Spleen (tissue), 11 donors: Measurements from ENCODE around the gene MIER3. TPM values are rescaled to one million over a fixed set of nuclear protein-coding genes. Genes with fewer than 3 reads are reported as not detected.

Source experiments
- DNase-seq: peaks from one replicate; pipeline ENCODE4 v3.0.0-alpha.2; 2020
- H3K27ac ChIP-seq, 8 donors: fragments of 200-600 bp; sonication (generic) in 7 of 8; 1 replicate in 4 of 8; 2 replicates in 4 of 8; pipeline versions ENCODE4 v1.5.0 to v1.8.0; 2016 to 2021; ENCODE audit warnings: inconsistent platforms in 4 of 8, mild to moderate bottlenecking in 4 of 8, moderate library complexity in 1 of 8
- H3K27me3 ChIP-seq, 7 donors: fragments of 200-600 bp; sonication (generic) in 6 of 7; replicated peaks in 1 of 7; 1 replicate in 4 of 7; 2 replicates in 3 of 7; pipeline versions ENCODE4 v1.5.0 to v1.8.0; 2016 to 2021; ENCODE audit warnings: inconsistent platforms in 3 of 7, mild to moderate bottlenecking in 1 of 7
- H3K36me3 ChIP-seq, 6 donors: fragments of 200-600 bp; sonication (generic) in 5 of 6; 1 replicate in 4 of 6; 2 replicates in 2 of 6; pipeline versions ENCODE4 v1.5.0 to v1.8.0; 2016 to 2021; ENCODE audit warnings: inconsistent platforms in 2 of 6
- H3K4me1 ChIP-seq, 6 donors: fragments of 200-600 bp; sonication (generic) in 5 of 6; 1 replicate in 3 of 6; 2 replicates in 3 of 6; pipeline versions ENCODE4 v1.5.0 to v1.8.0; 2016 to 2021; ENCODE audit warnings: inconsistent platforms in 3 of 6
- H3K4me3 ChIP-seq, 8 donors: fragments of 200-600 bp; sonication (generic) in 7 of 8; 1 replicate in 4 of 8; 2 replicates in 4 of 8; pipeline versions ENCODE4 v1.5.0 to v1.8.0; 2016 to 2021; ENCODE audit warnings: inconsistent platforms in 4 of 8, mild to moderate bottlenecking in 4 of 8, moderate library complexity in 2 of 8
- H3K9me3 ChIP-seq, 8 donors: fragments of 200-600 bp; sonication (generic) in 7 of 8; 1 replicate in 4 of 8; 2 replicates in 4 of 8; pipeline versions ENCODE4 v1.5.0 to v1.8.0; 2016 to 2021; ENCODE audit warnings: inconsistent platforms in 4 of 8
- POLR2A ChIP-seq, 3 donors: fragments of 450-650 bp; IDR thresholded peaks; one replicate each; pipeline ENCODE4 v1.5.1; 2017; ENCODE audit warnings: antibody characterized with exemption in 3 of 3, mild to moderate bottlenecking in 1 of 3
- POLR2AphosphoS5 ChIP-seq, 3 donors: sonication (generic); formaldehyde crosslinking; IDR thresholded peaks; one replicate each; pipeline ENCODE4 v1.5.1; 2017; ENCODE audit warnings: antibody characterized with exemption in 3 of 3
- WGBS, 5 donors: extraction: QIAGEN DNeasy Blood & Tissue Kit in 3 of 5; methylation state at CpG; one replicate each; pipeline versions ENCODE4 v1.1.5 to v1.1.7; 2013 to 2018; 5-methylcytosine and 5-hydroxymethylcytosine counted together
- intact Hi-C: fragments of 100-400 bp; cut with DNase I; formaldehyde crosslinking; loops from one replicate; pipeline ENCODE4 v1.15.0; 2023; ENCODE audit warnings: low total_unique reads
- polyA plus RNA-seq, 3 donors: library from polyadenylated mRNA; stranded (reverse); fragments of 200-250 nt; gene quantifications; one replicate each; pipeline ENCODE4 v1.2.1, GENCODE V29; 2013
- total RNA-seq, 7 donors: library from RNA; depleted of rRNA in 3 of 7; stranded (reverse); fragments of >200 nt in 3 of 7; fragmentation: NEBNext Ultra II Directional in 4 of 7; extraction: Animal tissue kit (Norgen Biotek cat#: 25700) in 4 of 7; gene quantifications; one replicate each; pipeline versions ENCODE4 v1.1.0 to v1.2.1, GENCODE V29; 2016 to 2021
- TF ChIP-seq, protein P1 (sequence below), 11 experiments: fragments of 200-600 bp in 7 of 11; fragments of 450-650 bp in 4 of 11; sonication (generic) in 4 of 11; IDR thresholded peaks in 8 of 11; conservative IDR thresholded peaks in 3 of 11; 1 replicate in 7 of 11; 2 replicates in 4 of 11; pipeline versions ENCODE4 v1.4.0 to v1.8.0; 2016 to 2021; ENCODE audit warnings: antibody characterized with exemption in 11 of 11, inconsistent platforms in 4 of 11, mild to moderate bottlenecking in 1 of 11
- donor health status: healthy with polysubstance abuse.
- donor health status: DM: no; HTN: no; CAD: no; lungs with moderate emphysema.
- donor health status: DM: no; HTN: no; CAD: no.
- donor health status: Bipolar disorder and iron deficiency.
- donor health status: healthy.
- donor health status: DM: no; HTN: no; CAD: no.
- donor health status: DM: yes; HTN: yes; CAD: no.

MIER3 gene
- total and polyA plus RNA-seq, 10 donors: 5.3 to 24.6 (median 17.9) TPM

GRCh38 chr5:56909294-56910209 is 42.4 kb downstream of the MIER3 start, which contains the start of gene SETD9:
Gene SETD9, plus strand, starts transcription at chr5:56909596. Its CDS starts 50 bp downstream, at chr5:56909646.
- peak; percentile 91 to 93 (median 93) for TF ChIP-seq POLR2AphosphoS5 (IDR thresholded peaks at IDR 0.05)
- peak; percentile 21 to 59 (median 57) for TF ChIP-seq POLR2A (IDR thresholded peaks at IDR 0.05)
- TF ChIP-seq, protein P1, sequence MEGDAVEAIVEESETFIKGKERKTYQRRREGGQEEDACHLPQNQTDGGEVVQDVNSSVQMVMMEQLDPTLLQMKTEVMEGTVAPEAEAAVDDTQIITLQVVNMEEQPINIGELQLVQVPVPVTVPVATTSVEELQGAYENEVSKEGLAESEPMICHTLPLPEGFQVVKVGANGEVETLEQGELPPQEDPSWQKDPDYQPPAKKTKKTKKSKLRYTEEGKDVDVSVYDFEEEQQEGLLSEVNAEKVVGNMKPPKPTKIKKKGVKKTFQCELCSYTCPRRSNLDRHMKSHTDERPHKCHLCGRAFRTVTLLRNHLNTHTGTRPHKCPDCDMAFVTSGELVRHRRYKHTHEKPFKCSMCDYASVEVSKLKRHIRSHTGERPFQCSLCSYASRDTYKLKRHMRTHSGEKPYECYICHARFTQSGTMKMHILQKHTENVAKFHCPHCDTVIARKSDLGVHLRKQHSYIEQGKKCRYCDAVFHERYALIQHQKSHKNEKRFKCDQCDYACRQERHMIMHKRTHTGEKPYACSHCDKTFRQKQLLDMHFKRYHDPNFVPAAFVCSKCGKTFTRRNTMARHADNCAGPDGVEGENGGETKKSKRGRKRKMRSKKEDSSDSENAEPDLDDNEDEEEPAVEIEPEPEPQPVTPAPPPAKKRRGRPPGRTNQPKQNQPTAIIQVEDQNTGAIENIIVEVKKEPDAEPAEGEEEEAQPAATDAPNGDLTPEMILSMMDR (IDR thresholded peaks at IDR 0.05 in 8 of 11, conservative IDR thresholded peaks at IDR 0.05 in 3 of 11): peak in 2 of 11 experiments; percentile 26 to 30
- Histone ChIP-seq H3K27ac (peak within 1 kb of the TSS; percentile 89 to 98 (median 96)), H3K9me3 (no peaks in the 10 kb centered on the region), H3K4me1 (peaks cover 8 to 24% (median 19%) of the 10 kb centered on the region in 6 donors), H3K4me3 (peak within 1 kb of the TSS; percentile 44 to 83 (median 65)), H3K27me3 (no peaks in the 10 kb centered on the region), H3K36me3 (peaks cover 0 to 7% (median 0%) of the 10 kb centered on the region in 6 donors)
- intact Hi-C loops: loop anchor here (10.0 kb wide), 1 partner anchor 225 kb away; no protein-coding TSS in a partner anchor
- 0 to 1% (median 0%) methylated on average over 40 to 84 of the region's 84 CpGs for WGBS, 5 donors
- peak; percentile 100 for DNase-seq

DNA sequence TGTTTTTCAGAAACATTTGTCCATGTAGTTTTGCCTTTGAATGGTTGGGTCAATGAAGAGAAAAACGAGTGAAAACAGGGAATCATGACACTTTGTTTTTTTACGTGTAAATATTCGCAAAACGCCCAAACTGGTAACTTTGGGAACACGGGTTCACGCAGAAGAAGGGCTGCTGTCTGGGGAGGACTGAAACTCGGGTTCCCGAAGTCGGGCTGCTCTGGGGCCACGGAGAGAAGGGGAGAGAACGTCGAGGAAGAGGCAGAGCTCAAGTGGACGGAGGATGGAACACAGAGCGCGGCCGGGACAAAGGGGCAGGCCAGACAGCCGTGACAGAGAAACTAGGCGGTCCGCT is 43.0 kb downstream of the MIER3 start:
- intact Hi-C loops: loop anchor here (10.0 kb wide), 1 partner anchor 226 kb away; no protein-coding TSS in a partner anchor
- Histone ChIP-seq H3K36me3 (peaks cover 0 to 4% (median 0%) of the 10 kb centered on the region in 6 donors), H3K27ac (peak overlapping the region; percentile 89 to 98 (median 96)), H3K4me3 (peak overlapping the region; percentile 44 to 83 (median 65)), H3K27me3 (no peaks in the 10 kb centered on the region), H3K9me3 (no peaks in the 10 kb centered on the region), H3K4me1 (peaks cover 8 to 24% (median 19%) of the 10 kb centered on the region in 6 donors)
- DNase-seq: no peak
- WGBS, 5 donors: 0 to 2% (median 1%) methylated on average over 18 to 19 of the region's 19 CpGs
- TF ChIP-seq, protein P1 (IDR thresholded peaks at IDR 0.05 in 8 of 11, conservative IDR thresholded peaks at IDR 0.05 in 3 of 11): no peak
- TF ChIP-seq POLR2A (IDR thresholded peaks at IDR 0.05) (no peak), POLR2AphosphoS5 (IDR thresholded peaks at IDR 0.05) (no peak)

DNA sequence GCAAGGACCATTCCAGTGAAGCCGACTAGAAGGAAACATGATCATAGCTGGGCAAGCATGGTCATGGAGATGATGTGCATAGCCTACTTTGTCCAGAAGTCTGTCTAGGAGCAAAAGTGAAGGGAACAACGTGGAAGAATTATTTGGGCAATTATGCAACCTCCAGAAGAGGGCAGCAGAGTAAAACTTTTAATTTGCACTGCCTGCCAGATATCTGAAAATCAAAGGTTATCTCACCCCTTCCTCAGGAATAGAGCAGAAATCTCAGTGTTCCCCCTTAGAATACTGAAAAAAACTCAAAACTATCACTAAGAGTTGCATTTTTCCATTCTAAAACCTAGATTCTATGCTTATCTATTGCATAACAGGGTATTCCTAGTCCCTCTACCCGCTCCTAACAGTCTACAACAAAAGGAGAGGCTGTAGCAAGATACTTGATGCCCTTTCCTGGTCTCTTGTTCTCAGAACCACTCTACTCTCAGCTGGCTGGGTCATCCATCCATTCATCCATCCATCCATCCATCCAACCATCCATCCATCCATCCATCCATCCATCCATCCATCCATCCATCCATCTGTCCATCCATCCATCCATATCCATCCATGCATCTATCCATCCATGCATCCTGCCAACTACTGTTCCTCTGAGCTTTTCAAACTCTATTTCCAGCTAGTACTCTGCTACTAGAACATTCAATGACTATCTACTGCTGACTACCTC is 50.9 kb downstream of the MIER3 start:
- Histone ChIP-seq H3K27me3 (no peaks in the 10 kb centered on the region), H3K36me3 (peaks cover 0 to 12% (median 0%) of the 10 kb centered on the region in 6 donors), H3K9me3 (no peaks in the 10 kb centered on the region), H3K27ac (no peak overlapping the region), H3K4me1 (peaks cover 0 to 9% (median 8%) of the 10 kb centered on the region in 6 donors), H3K4me3 (no peak overlapping the region)
- no peak for DNase-seq
- intact Hi-C loops: loop anchor here (2.0 to 10.0 kb wide), 2 partner anchors 234 to 322 kb away; no protein-coding TSS in a partner anchor
- WGBS, 5 donors: 32 to 42% (median 36%) methylated on average over 3 of the region's 3 CpGs
- TF ChIP-seq, protein P1 (IDR thresholded peaks at IDR 0.05 in 8 of 11, conservative IDR thresholded peaks at IDR 0.05 in 3 of 11): peak; percentile 29 to 75 (median 71)
- TF ChIP-seq POLR2AphosphoS5 (IDR thresholded peaks at IDR 0.05) (no peak), POLR2A (IDR thresholded peaks at IDR 0.05) (no peak)
